Effector memory CD8-positive, alpha-beta T cell (primary cell): ENCODE data around the gene EEIG1.
"Not testable (repeated sequence)": the region's sequence is repeated elsewhere in the genome, so short reads cannot be mapped to it uniquely, and the experiment has no call there.

Source experiments
- ATAC-seq: fragments of 150-1000 bp; cut with Tn5 transposase; replicated peaks from 2 replicates; pipeline ENCODE4 v1.10.0; 2021; ENCODE audit warnings: mild to moderate bottlenecking, moderate library complexity
- DNase-seq, 3 experiments: peaks; one replicate each; pipeline ENCODE4 v3.0.0; 2021
- H3K27ac Mint-ChIP-seq, 2 donors: one replicate each; pipeline ENCODE4 v1.8.0; 2022; ENCODE audit warnings: mild to moderate bottlenecking in 2 of 2, mixed read lengths in 2 of 2, moderate library complexity in 2 of 2
- H3K27me3 Mint-ChIP-seq, 2 donors: one replicate each; pipeline ENCODE4 v1.8.0; 2022; ENCODE audit warnings: mixed read lengths in 2 of 2
- H3K36me3 Mint-ChIP-seq: one replicate; pipeline ENCODE4 v1.8.0; 2022; ENCODE audit warnings: mild to moderate bottlenecking, moderate library complexity, mixed read lengths; ENCODE audit not compliant: insufficient read depth
- H3K4me1 Mint-ChIP-seq, 2 donors: one replicate each; pipeline ENCODE4 v1.8.0; 2022; ENCODE audit warnings: low read depth in 2 of 2, mixed read lengths in 2 of 2
- H3K4me3 Mint-ChIP-seq, 2 donors: one replicate each; pipeline ENCODE4 v1.8.0; 2022; ENCODE audit warnings: mild to moderate bottlenecking in 2 of 2, mixed read lengths in 2 of 2, moderate library complexity in 2 of 2
- H3K9me3 Mint-ChIP-seq, 2 donors: one replicate each; pipeline ENCODE4 v1.8.0; 2022; ENCODE audit warnings: mixed read lengths in 2 of 2
- total RNA-seq, 9 experiments: gene quantifications; one replicate each; lab custom pipeline; 2026; lab: John Stamatoyannopoulos, UW

EEIG1 gene
- 49.2 to 735 (median 152) reads per million in 9 experiments for total RNA-seq

DNA sequence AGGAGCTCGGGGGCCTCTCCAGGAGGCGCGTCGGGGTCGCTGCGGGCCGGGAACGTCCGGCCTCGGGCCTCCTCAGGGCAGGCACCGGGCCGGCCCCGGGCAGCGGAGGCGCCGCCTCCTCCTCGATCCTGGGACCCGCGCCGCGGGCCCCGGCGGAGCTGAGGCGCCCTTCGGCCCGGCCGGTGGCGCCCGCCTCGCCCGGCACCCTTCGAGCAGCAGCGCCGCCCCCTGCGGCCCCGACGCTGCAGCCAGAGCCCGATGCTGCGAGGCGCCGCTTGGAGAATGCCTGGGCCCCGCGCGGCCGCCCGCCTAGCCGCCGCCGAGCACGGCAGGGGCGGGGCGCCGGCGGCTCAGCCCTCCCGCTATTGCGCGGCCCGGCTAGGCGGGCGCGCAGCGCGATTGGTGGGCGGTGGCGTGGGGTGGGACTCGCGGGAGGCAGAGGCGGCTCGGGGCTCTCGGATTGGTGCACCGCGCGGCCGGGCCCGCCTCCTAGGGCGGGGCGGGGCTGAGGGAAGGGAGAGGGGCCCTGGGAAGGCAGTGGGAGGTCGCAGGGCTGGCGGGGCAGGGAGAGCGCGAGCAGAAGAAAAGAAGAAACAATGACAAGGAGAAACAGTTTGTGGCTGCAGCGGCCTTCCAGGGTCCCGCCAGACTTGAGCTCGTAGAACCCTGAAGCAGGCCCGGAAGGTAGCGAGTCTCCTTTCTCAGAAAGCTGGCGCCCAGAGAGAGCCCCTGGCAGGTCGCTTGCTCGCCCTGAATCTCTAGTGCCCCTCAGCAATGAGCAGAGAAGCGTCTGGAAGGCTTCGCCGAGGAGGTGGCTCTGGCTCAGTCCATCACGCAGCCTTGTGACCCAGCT is at the start of gene EEIG1:
Gene EEIG1 (minus strand): TSS at position 284 of the 853 bp plus-strand sequence. CDS start 852 bp downstream, outside the sequence.
- no peaks in the 10 kb centered on the region for H3K27me3 Mint-ChIP-seq
- DNase-seq (peak; percentile 97), ATAC-seq (peak; percentile 85)
- peak within 1 kb of the TSS; percentile 95 to 98 for H3K4me3 Mint-ChIP-seq
- H3K27ac Mint-ChIP-seq = peak within 1 kb of the TSS; percentile 93 to 99
- peaks cover 29% of the 10 kb centered on the region for H3K36me3 Mint-ChIP-seq
- H3K4me1 Mint-ChIP-seq = peaks cover 29 to 30% of the 10 kb centered on the region in 2 donors
- H3K9me3 Mint-ChIP-seq = no peaks in the 10 kb centered on the region

DNA sequence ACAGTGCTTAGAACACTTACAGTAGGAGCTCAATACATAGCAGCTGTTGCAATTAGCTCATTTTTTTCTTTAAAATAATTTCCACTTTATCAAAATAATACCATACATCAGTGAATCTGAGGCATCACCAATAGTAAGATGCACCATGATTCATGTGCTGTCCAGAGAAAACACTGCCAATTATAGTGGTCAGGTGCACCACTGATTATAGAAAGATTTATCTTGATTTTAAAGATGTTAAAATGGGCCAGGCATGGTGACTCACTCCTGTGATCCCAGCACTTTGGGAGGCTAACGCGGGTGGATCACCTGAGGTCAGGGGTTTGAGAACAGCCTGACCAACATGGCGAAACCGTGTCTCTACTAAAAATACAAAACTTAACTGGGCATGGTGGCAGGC is 46.9 kb upstream of the EEIG1 start:
- Mint-ChIP-seq H3K4me1 (peaks cover 59 to 63% of the 10 kb centered on the region in 2 donors), H3K27ac (peak overlapping the region; percentile 99), H3K27me3 (no peaks in the 10 kb centered on the region), H3K36me3 (peaks cover 59% of the 10 kb centered on the region), H3K4me3 (peak overlapping the region; percentile 75 to 77), H3K9me3 (no peaks in the 10 kb centered on the region)
- ATAC-seq (no peak), DNase-seq (no peak)

DNA sequence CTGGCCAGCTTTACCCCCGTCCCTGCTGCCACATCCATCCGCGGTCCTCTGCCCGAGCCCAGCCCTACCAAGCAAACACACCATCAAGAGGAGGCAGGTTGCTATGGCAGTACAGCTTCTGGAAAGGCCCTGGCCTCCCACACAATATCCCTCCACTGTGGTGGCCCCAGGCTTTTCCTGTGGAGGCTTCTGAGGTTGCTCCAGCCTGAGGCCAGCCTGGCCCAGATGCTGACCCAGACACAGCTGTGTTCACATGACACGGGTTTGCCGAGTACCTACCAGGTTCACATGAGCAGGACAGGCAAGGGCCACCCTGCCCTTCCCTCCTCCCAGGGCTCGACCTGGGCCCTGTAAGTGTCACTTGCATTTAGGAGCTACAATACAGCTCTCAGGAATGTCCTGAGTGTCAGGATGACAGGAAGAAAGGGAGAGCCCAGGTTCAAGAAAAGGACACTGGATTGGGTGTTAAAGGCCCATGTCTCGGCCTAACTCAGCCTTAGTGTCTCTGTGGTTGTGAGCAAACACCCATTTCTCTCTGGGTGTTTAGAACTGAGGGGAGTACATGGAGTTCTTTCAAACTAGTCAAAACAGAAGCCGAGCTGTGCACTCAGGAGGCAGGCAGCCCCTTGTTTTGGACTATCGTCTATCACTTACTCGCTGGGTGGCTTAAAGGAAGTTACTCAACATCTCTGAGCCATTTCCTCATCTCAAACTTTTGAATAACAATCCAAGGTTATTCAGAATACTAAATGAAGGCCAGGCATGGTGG is 46.2 kb upstream of the EEIG1 start:
- H3K4me1 Mint-ChIP-seq = peaks cover 66 to 71% of the 10 kb centered on the region in 2 donors
- H3K27ac Mint-ChIP-seq = peak overlapping the region; percentile 99
- peak; percentile 44 to 60 (median 47) for DNase-seq

DNA sequence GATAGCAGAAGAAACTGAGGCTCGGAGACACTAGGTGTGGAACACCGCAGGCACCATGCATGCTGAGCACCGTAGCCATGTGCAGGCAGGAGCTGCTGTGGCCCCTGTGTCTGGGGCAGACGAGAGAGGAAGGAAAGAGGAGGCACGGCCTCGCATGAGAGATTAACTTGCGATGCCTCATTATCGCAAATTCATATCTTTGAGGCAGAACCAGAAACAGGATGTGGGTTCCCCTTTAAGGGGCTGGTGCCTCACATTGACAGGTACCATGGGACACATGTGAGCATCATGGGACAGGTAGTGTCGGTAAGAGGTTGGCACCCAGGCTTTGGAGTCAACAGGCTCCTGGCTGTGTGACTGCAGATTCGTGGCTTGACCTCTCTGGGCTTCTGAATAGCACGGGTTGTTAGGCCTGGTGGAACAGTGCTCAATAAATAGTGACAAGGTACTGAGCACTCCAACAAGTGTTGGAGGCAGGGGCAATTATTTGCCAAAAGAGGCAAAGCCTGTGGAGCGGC is 45.5 kb upstream of the EEIG1 start:
- Mint-ChIP-seq H3K36me3 (peaks cover 63% of the 10 kb centered on the region), H3K27me3 (no peaks in the 10 kb centered on the region), H3K9me3 (no peaks in the 10 kb centered on the region), H3K4me3 (peak overlapping the region; percentile 75 to 77), H3K27ac (peak overlapping the region; percentile 99), H3K4me1 (peaks cover 70 to 77% of the 10 kb centered on the region in 2 donors)
- DNase-seq (peak; percentile 75 to 79 (median 77)), ATAC-seq (peak; percentile 70)

More for the DNA sequence above, 46.2 kb upstream of the EEIG1 start:
- ATAC-seq = peak; percentile 29
- Mint-ChIP-seq H3K36me3 (peaks cover 63% of the 10 kb centered on the region), H3K27me3 (no peaks in the 10 kb centered on the region), H3K9me3 (no peaks in the 10 kb centered on the region), H3K4me3 (peak overlapping the region; percentile 75 to 77)

DNA sequence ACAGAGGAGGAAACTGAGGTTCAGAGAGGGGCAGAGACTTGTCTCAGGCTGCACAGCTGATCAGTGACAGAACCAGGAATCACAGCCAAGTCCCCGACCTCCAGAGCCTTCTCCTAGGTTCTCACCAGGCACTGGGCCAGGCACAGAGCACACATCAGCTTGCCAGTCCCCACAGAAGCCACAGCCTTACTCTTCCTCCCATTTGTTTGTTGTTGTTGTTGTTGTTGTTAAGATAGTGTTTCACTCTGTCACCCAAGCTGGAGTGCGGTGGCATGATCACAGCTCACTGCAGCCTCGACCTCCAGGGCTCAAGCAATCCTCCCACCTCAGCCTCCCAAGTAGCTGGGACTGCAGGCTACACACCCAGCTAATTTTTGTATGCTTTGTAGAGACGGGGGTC is 44.9 kb upstream of the EEIG1 start:
- H3K9me3 Mint-ChIP-seq = no peaks in the 10 kb centered on the region
- H3K27ac Mint-ChIP-seq = peak overlapping the region; percentile 99
- peak; percentile 6 for ATAC-seq
- no peak for DNase-seq
- no peaks in the 10 kb centered on the region for H3K27me3 Mint-ChIP-seq
- peaks cover 58% of the 10 kb centered on the region for H3K36me3 Mint-ChIP-seq
- peak overlapping the region; percentile 75 to 77 for H3K4me3 Mint-ChIP-seq
- peaks cover 71 to 78% of the 10 kb centered on the region in 2 donors for H3K4me1 Mint-ChIP-seq

DNA sequence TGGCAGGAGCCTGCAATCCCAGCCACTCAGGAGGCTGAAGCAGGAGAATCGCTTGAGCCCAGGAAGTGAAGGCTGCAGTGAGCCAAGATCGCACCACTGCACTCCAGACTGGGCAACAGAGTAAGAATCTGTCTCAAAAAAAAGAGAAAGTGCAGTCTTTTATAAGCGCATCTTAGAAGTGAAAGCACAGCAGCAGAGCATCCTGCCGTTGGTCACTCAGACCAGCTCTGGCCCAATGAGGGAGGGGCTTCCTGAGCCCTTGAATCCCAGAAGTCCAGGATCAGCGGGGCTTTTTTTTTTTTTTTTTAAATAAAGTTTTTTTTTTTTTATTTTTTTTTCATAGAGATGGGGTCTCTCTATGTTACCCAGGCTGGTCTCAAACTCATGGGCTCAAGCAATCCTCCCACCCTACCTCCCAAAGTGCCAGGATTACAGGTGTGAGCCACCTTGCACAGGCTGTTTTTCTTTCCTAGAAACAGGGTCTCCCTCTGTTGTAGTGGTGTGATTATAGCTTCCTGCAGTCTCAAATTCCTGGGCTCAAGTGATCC is 44.0 kb upstream of the EEIG1 start:
- Mint-ChIP-seq H3K27ac (peak overlapping the region; percentile 99), H3K4me1 (peaks cover 71 to 75% of the 10 kb centered on the region in 2 donors), H3K27me3 (no peaks in the 10 kb centered on the region), H3K36me3 (peaks cover 57% of the 10 kb centered on the region), H3K4me3 (peak overlapping the region; percentile 75 to 77), H3K9me3 (no peaks in the 10 kb centered on the region)
- DNase-seq = no peak
- no peak for ATAC-seq

DNA sequence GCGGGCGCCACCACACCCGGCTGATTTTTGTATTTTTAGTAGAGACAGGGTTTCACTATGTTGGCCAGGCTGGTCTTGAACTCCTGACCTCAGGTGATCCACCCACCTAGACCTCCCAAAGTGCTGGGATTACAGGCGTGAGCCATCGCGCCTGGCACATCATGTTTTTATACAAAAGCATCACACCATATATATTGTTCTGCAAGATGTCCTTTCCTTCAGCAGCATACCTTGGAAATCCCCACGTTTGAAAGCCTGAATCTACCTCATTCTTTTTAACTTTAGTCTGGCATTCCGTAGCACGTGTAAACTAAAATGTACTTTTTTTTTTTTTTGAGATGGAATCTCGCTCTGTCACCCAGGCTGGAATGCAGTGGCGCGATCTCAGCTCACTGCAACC is 42.9 kb upstream of the EEIG1 start:
- not testable (repeated sequence) for H3K27me3 Mint-ChIP-seq, H3K9me3 Mint-ChIP-seq, DNase-seq, ATAC-seq
- Mint-ChIP-seq H3K4me1 (peaks cover 66 to 69% of the 10 kb centered on the region in 2 donors), H3K27ac (peak overlapping the region; percentile 99), H3K36me3 (peaks cover 57% of the 10 kb centered on the region), H3K4me3 (peak overlapping the region; percentile 55 to 63)

DNA sequence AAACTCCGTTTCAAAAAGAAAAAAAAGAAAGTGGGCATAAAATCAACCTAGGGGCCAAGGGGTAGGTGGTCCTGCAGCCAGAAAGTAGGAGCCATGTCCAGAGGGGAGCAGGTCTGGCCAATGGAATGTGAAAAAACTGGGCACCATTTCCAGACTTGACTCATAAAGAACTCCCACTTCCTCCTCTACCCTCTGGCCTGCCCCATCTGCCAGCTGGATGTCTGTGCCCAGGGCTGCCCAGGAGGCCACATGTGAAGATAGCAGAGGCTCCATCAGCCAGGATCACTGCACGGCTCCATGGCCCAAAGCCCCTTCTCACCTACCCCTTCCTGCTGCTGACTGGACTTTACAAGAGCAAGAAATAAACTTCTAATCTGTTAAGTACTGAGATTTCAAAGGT is 42.1 kb upstream of the EEIG1 start:
- Mint-ChIP-seq H3K27ac (peak overlapping the region; percentile 99), H3K4me3 (peak overlapping the region; percentile 55 to 63), H3K4me1 (peaks cover 61 to 64% of the 10 kb centered on the region in 2 donors), H3K36me3 (peaks cover 52% of the 10 kb centered on the region), H3K27me3 (no peaks in the 10 kb centered on the region), H3K9me3 (no peaks in the 10 kb centered on the region)
- DNase-seq (no peak), ATAC-seq (no peak)

DNA sequence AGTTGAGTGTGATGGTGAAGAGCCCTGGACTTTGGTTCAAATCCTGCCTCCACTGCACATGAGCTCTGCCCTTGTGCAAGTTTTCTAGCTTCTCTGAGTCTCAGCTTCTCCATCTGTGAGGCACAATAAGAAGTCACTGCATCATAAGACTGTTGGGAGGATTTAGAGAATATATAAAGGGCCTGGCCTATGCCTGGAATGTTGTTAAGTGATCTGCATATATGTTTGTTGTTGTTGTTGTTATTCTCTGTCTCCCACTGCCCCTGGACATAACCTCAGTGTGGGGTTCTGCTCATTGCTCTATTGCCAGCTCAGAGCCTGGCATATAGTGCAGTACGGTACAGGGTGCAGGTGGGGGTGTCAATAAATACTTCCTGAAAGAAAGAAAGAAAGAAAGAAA is 40.3 kb upstream of the EEIG1 start:
- H3K36me3 Mint-ChIP-seq = peaks cover 35% of the 10 kb centered on the region
- DNase-seq (no peak), ATAC-seq (no peak)
- H3K27ac Mint-ChIP-seq = peak overlapping the region; percentile 99
- no peaks in the 10 kb centered on the region for H3K9me3 Mint-ChIP-seq
- H3K4me3 Mint-ChIP-seq = peak overlapping the region; percentile 55
- H3K27me3 Mint-ChIP-seq = no peaks in the 10 kb centered on the region
- H3K4me1 Mint-ChIP-seq = peaks cover 43 to 48% of the 10 kb centered on the region in 2 donors

DNA sequence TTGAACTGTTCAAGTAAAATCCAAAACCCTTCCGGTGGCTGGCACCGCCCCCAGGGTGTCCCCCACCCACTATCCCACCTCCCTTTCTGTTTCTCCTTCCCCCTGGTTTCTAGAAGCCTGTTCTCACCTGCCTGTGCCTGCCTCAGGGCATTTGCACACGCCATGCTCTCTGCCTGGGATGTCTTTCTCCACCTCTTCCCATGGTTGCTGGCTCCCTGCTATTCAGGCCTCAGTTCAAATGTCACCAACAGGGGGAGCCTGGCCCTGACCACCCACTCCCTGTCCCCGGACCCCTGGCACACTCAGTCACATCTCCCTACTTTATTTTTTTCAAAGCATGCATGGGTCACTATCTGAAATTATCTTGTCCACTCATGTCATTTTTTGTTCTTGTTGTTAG is 39.9 kb upstream of the EEIG1 start:
- peaks cover 39 to 44% of the 10 kb centered on the region in 2 donors for H3K4me1 Mint-ChIP-seq

DNA sequence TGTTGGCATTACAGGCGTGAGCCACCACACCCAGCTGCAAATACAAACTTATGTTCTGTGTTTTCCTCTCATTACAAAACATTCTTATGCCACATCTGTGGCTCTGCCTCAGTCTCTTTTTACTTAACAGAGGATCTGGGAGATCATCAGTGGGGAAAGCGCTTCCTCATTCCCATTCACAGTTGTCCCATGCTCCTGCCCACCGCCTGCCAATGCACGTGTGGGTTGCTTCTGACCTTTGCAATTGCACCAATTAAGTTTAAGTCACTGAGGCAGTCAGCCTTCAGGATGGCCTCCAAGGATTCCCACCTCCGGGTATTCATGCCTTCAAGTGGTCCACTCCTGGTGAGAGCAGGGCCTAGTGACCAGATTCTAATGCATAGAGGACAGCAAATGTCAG is 34.9 kb upstream of the EEIG1 start:
- ATAC-seq (no peak), DNase-seq (no peak)
- H3K27me3 Mint-ChIP-seq = no peaks in the 10 kb centered on the region
- H3K4me3 Mint-ChIP-seq = no peak overlapping the region
- no peak overlapping the region for H3K27ac Mint-ChIP-seq
- no peaks in the 10 kb centered on the region for H3K36me3 Mint-ChIP-seq
- peaks cover 1 to 5% of the 10 kb centered on the region in 2 donors for H3K4me1 Mint-ChIP-seq
- no peaks in the 10 kb centered on the region for H3K9me3 Mint-ChIP-seq

More for the DNA sequence above, 39.9 kb upstream of the EEIG1 start:
- Mint-ChIP-seq H3K4me3 (no peak overlapping the region), H3K27ac (peak overlapping the region; percentile 99), H3K27me3 (no peaks in the 10 kb centered on the region), H3K36me3 (peaks cover 30% of the 10 kb centered on the region), H3K9me3 (no peaks in the 10 kb centered on the region)
- no peak for ATAC-seq
- DNase-seq = no peak

DNA sequence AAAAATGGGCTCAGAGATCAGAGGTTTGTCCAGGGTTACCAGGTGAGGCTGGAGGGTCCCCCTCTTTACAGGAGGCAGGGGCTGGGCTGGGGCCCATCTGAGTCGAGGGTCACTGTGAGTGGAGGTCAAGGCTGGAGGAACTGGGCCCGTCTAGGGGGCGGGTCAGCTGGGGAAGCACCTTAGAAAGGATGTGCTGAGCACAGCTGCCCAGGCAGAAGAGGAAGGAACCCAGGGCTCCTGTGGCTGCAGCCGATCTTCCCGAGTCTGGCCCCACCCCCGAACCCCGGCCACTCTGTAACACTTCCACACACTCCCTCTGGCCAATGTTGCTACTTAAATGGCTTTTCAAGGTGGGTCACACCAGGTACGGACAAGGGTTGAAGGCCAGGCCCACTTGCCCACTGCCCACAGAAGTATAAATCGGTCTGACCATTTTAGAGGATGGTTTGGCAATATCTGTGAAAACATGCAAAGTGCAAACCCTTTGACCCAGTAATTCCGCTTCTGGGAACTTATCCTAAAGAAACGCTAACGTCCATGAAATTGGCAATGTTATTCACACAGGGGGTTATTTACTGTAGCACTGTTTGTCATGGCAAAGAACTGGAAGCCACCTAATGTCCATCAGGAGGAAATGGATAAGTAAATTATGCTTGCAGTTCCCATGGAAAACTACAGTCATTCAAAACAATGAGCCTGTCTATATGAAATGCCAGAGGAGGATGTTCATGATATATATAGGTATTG is 30.5 kb upstream of the EEIG1 start:
- ATAC-seq (no peak), DNase-seq (no peak)
- Mint-ChIP-seq H3K9me3 (no peaks in the 10 kb centered on the region), H3K27me3 (no peaks in the 10 kb centered on the region), H3K27ac (peak overlapping the region in 1 of 2 donors; percentile 88), H3K4me3 (no peak overlapping the region), H3K36me3 (peaks cover 12% of the 10 kb centered on the region), H3K4me1 (peaks cover 19 to 27% of the 10 kb centered on the region in 2 donors)
